MCF 10A (cell line): ENCODE measurements around the gene ZNF136. TPM values are rescaled to one million over a fixed set of nuclear protein-coding genes. Genes with fewer than 3 reads are reported as not detected.
A peak's percentile ranks its signal among the peaks of the same experiment; 100 is the strongest.

Source experiments
- BruUV-seq: library from RNA; stranded (reverse); fragments of 400-500 nt; replicated peaks from 2 replicates; lab custom pipeline; 2021; lab: Mats Ljungman, UMichigan
- CTCF ChIA-PET: fragments of 300-600 bp; sonication (Branson Sonifier 250); formaldehyde crosslinking; extraction: SDS; loops from one replicate; lab custom pipeline; 2021; ENCODE audit warnings: antibody characterized with exemption, inconsistent platforms; lab: Yijun Ruan, JAX
- POLR2A ChIA-PET: fragments of 300-600, 350-650 bp; sonication (Branson Sonifier 250); formaldehyde crosslinking; extraction: SDS; loops from one replicate; lab custom pipeline; 2020; ENCODE audit warnings: antibody characterized with exemption, inconsistent platforms; lab: Yijun Ruan, JAX
- DNase-seq: peaks from one replicate; pipeline ENCODE4 v3.0.0-alpha.2; 2018; ENCODE audit not compliant: unreplicated experiment
- H3K27ac Mint-ChIP-seq: one replicate; pipeline ENCODE4 v1.8.0; 2022; ENCODE audit warnings: mild to moderate bottlenecking, low read depth, mixed read lengths; ENCODE audit not compliant: unreplicated experiment
- H3K27me3 Mint-ChIP-seq: one replicate; pipeline ENCODE4 v1.8.0; 2022; ENCODE audit warnings: mixed read lengths; ENCODE audit not compliant: insufficient read depth, unreplicated experiment
- H3K36me3 Mint-ChIP-seq: one replicate; pipeline ENCODE4 v1.8.0; 2022; ENCODE audit warnings: mild to moderate bottlenecking, moderate library complexity, mixed read lengths; ENCODE audit not compliant: insufficient read depth, unreplicated experiment
- H3K4me1 Mint-ChIP-seq: one replicate; pipeline ENCODE4 v1.8.0; 2022; ENCODE audit warnings: mixed read lengths; ENCODE audit not compliant: insufficient read depth, unreplicated experiment
- H3K4me3 Mint-ChIP-seq: one replicate; pipeline ENCODE4 v1.8.0; 2022; ENCODE audit warnings: mild to moderate bottlenecking, moderate library complexity, mixed read lengths; ENCODE audit not compliant: unreplicated experiment
- H3K9me3 Mint-ChIP-seq: one replicate; pipeline ENCODE4 v1.8.0; 2022; ENCODE audit warnings: mixed read lengths; ENCODE audit not compliant: unreplicated experiment
- intact Hi-C: fragments of 100-400 bp; cut with micrococcal nuclease; formaldehyde crosslinking; loops from 2 replicates; pipeline ENCODE4 v1.14.1; 2022
- total RNA-seq: library from RNA; stranded (reverse); gene quantifications from 2 replicates; pipeline ENCODE4 v1.2.3, GENCODE V29; 2022
- TF ChIP-seq, protein P1 (sequence below): fragments of 200-600 bp; IDR thresholded peaks from one replicate; pipeline ENCODE4 v1.8.0; 2022; ENCODE audit warnings: antibody characterized with exemption, mild to moderate bottlenecking; ENCODE audit not compliant: unreplicated experiment

Gene ZNF136
- total RNA-seq, 1 experiment from 2014 or later: 3.7 TPM

DNA sequence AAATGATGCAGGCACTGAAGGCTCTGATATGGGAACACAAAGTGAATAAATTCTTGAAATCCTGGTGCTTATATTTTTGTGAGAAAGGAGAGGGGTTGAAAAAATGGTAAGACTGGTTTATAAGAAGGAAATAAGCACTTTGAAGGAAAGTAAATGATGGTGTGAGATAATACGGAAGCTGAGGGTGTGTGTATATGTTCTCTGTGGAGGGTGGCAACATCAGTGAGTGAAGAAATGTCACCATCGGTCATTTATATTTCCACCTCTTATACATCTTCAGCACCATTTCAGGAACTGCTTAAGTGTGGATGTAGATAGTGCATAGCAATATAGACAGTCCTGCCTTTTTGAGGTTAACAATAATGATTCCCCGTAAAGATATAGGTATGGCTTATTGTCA is 17.5 kb downstream of the ZNF136 start:
- Mint-ChIP-seq H3K4me3 (no peak overlapping the region), H3K9me3 (peaks cover 19% of the 10 kb centered on the region), H3K27ac (no peak overlapping the region), H3K4me1 (no peaks in the 10 kb centered on the region), H3K27me3 (no peaks in the 10 kb centered on the region), H3K36me3 (peaks cover 8% of the 10 kb centered on the region)
- TF ChIP-seq, protein P1, sequence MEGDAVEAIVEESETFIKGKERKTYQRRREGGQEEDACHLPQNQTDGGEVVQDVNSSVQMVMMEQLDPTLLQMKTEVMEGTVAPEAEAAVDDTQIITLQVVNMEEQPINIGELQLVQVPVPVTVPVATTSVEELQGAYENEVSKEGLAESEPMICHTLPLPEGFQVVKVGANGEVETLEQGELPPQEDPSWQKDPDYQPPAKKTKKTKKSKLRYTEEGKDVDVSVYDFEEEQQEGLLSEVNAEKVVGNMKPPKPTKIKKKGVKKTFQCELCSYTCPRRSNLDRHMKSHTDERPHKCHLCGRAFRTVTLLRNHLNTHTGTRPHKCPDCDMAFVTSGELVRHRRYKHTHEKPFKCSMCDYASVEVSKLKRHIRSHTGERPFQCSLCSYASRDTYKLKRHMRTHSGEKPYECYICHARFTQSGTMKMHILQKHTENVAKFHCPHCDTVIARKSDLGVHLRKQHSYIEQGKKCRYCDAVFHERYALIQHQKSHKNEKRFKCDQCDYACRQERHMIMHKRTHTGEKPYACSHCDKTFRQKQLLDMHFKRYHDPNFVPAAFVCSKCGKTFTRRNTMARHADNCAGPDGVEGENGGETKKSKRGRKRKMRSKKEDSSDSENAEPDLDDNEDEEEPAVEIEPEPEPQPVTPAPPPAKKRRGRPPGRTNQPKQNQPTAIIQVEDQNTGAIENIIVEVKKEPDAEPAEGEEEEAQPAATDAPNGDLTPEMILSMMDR: no peak
- DNase-seq: no peak
- ChIA-PET POLR2A (no interaction called here), CTCF (interaction anchor here (0.6 kb wide), 1 partner anchor 112 kb away, joined by 3 read pairs; no protein-coding TSS in a partner anchor)
- intact Hi-C loops: no loop called here
- BruUV-seq: no TSS peak

DNA sequence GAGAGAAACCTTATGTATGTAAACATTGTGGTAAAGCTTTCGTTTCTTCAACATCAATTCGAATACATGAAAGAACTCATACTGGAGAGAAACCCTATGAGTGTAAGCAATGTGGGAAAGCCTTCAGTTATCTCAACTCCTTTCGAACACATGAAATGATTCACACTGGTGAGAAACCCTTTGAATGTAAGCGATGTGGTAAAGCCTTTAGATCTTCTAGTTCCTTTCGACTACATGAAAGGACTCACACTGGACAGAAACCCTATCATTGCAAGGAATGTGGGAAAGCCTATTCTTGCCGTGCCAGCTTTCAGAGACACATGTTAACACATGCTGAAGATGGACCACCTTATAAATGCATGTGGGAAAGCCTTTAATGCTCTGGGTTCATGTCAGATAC is 24.7 kb downstream of the ZNF136 start:
- Mint-ChIP-seq H3K4me3 (no peak overlapping the region), H3K27me3 (no peaks in the 10 kb centered on the region), H3K27ac (no peak overlapping the region), H3K36me3 (peaks cover 54% of the 10 kb centered on the region), H3K9me3 (peaks cover 27% of the 10 kb centered on the region), H3K4me1 (no peaks in the 10 kb centered on the region)
- POLR2A ChIA-PET: interaction anchor here (0.6 kb wide), 1 partner anchor 418 kb away, joined by 3 read pairs; no protein-coding TSS in a partner anchor
- intact Hi-C loops: no loop called here
- BruUV-seq: no TSS peak
- DNase-seq: peak; percentile 0
- TF ChIP-seq, protein P1: no peak
- CTCF ChIA-PET: no interaction called here

DNA sequence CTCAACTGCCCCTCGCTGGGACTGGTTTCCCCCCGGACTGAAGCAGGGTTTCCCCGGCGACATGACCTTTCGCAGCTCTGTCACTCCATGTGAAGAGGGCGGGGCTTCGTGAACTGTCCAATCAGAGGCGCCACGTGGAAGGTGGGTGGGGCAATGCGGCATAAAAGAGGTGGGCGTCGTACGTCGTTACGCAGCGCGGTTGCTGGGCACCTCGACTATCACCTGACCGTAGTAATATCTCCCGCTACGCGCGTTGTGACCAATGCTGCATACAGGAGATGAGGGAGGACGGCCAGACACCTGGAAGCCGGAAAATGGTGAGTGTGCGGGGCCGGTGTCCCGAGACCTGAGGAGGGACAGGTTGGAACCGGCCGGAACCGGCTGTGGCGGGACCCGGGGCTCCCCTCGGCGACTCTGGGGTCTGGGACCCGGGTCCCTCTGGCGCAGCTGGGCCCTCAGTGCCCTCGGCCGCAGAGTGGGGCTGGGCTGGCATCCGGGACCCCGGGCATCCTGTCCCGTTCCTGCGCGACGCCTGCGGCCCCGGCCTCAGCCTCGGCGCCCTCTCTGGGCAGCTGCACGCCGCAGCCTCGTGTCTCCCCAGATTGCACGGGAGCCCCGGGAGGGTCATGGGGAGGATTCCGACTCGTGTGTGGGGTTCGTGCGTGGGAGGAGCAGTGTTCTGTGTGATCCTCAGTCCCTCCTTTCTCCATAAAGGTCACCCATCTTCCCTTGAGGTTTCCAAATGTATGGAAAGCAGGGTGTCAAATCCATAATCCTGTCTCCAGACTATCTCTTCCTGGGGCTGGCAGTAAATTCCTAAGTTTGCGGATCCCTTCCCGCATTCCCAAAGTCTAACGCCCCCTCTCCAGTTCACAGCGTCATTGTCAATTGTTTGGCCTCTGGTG is 32.2 kb downstream of the ZNF136 start:
- Mint-ChIP-seq H3K27ac (no peak overlapping the region), H3K4me1 (no peaks in the 10 kb centered on the region), H3K27me3 (no peaks in the 10 kb centered on the region), H3K9me3 (peaks cover 11% of the 10 kb centered on the region), H3K4me3 (no peak overlapping the region), H3K36me3 (peaks cover 26% of the 10 kb centered on the region)
- CTCF ChIA-PET: no interaction called here
- no TSS peak for BruUV-seq
- intact Hi-C loops: no loop called here
- no peak for DNase-seq
- POLR2A ChIA-PET: no interaction called here
- TF ChIP-seq, protein P1: no peak

DNA sequence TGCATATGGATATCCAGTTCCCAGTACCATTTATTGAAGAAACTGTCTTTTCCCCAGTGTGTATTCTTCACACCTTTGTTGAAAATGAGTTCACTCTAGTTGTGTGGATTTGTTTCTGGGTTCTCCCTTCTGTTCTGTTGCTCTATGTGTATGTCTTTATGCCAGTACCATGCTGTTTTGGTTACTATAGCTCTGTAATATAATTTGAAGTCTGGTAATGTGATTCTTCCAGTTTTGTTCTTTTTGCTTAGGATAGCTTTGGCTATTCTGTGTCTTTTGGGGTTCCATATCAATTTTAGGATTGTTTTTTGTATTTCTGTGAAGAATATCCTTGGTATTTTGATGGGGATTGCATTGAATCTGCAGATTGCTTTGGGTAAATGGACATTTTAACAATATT is 35.2 kb downstream of the ZNF136 start:
- DNase-seq: no peak
- Mint-ChIP-seq H3K4me3 (no peak overlapping the region), H3K9me3 (peaks cover 19% of the 10 kb centered on the region), H3K36me3 (peaks cover 6% of the 10 kb centered on the region), H3K27me3 (no peaks in the 10 kb centered on the region), H3K27ac (no peak overlapping the region), H3K4me1 (no peaks in the 10 kb centered on the region)
- intact Hi-C loops: no loop called here
- ChIA-PET POLR2A (interaction anchor here (0.6 to 0.7 kb wide), 2 partner anchors 16 to 172 kb away, joined by 3 read pairs; no protein-coding TSS in a partner anchor), CTCF (interaction anchor here (0.7 kb wide), 2 partner anchors 23 to 221 kb away, joined by 3 read pairs; no protein-coding TSS in a partner anchor)
- TF ChIP-seq, protein P1: no peak
- no TSS peak for BruUV-seq
